Measurements from ENCODE around the gene RBM38. TPM values are rescaled to one million over a fixed set of nuclear protein-coding genes. Genes with fewer than 3 reads are reported as not detected.
"Not testable (repeated sequence)": the region's sequence is repeated elsewhere in the genome, so short reads cannot be mapped to it uniquely, and the experiment has no call there.

The RBM38 gene
- total RNA-seq, 1 experiment from 2014 or later = 39.9 TPM

DNA sequence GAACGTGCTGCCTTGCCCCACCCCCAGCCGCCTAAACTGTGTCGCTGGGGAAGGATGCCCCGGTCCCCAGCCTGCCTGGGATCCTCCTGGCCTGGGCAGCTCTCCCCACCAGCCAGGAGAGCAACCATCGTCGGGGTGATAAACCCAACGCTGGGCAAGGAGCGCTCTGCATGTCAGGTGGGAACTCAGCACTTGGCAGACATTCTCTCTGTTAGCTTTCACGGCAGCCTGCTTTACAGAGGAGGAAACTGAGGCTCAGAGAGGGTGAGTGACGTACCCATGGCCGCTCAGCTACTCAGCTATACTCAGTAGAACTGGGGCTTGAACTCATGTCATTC is 37.9 kb downstream of the RBM38 start:
- no peak overlapping the region for H3K27ac ChIP-seq (ENCODE audit: low read length)
- TF ChIP-seq, protein P1, sequence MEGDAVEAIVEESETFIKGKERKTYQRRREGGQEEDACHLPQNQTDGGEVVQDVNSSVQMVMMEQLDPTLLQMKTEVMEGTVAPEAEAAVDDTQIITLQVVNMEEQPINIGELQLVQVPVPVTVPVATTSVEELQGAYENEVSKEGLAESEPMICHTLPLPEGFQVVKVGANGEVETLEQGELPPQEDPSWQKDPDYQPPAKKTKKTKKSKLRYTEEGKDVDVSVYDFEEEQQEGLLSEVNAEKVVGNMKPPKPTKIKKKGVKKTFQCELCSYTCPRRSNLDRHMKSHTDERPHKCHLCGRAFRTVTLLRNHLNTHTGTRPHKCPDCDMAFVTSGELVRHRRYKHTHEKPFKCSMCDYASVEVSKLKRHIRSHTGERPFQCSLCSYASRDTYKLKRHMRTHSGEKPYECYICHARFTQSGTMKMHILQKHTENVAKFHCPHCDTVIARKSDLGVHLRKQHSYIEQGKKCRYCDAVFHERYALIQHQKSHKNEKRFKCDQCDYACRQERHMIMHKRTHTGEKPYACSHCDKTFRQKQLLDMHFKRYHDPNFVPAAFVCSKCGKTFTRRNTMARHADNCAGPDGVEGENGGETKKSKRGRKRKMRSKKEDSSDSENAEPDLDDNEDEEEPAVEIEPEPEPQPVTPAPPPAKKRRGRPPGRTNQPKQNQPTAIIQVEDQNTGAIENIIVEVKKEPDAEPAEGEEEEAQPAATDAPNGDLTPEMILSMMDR (IDR thresholded peaks at IDR 0.05) = no peak
- no peak for TF ChIP-seq TCF7L2 (IDR thresholded peaks at IDR 0.05; ENCODE audit: low read depth, low read length)
- no peak for TF ChIP-seq SIN3A (IDR thresholded peaks at IDR 0.05; ENCODE audit: borderline replicate concordance, insufficient read depth, low read depth, low read length)
- no peak for TF ChIP-seq POLR2AphosphoS5 (IDR thresholded peaks at IDR 0.05; ENCODE audit: low read depth, low read length)
- TF ChIP-seq, protein P2, sequence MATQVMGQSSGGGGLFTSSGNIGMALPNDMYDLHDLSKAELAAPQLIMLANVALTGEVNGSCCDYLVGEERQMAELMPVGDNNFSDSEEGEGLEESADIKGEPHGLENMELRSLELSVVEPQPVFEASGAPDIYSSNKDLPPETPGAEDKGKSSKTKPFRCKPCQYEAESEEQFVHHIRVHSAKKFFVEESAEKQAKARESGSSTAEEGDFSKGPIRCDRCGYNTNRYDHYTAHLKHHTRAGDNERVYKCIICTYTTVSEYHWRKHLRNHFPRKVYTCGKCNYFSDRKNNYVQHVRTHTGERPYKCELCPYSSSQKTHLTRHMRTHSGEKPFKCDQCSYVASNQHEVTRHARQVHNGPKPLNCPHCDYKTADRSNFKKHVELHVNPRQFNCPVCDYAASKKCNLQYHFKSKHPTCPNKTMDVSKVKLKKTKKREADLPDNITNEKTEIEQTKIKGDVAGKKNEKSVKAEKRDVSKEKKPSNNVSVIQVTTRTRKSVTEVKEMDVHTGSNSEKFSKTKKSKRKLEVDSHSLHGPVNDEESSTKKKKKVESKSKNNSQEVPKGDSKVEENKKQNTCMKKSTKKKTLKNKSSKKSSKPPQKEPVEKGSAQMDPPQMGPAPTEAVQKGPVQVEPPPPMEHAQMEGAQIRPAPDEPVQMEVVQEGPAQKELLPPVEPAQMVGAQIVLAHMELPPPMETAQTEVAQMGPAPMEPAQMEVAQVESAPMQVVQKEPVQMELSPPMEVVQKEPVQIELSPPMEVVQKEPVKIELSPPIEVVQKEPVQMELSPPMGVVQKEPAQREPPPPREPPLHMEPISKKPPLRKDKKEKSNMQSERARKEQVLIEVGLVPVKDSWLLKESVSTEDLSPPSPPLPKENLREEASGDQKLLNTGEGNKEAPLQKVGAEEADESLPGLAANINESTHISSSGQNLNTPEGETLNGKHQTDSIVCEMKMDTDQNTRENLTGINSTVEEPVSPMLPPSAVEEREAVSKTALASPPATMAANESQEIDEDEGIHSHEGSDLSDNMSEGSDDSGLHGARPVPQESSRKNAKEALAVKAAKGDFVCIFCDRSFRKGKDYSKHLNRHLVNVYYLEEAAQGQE (IDR thresholded peaks at IDR 0.05; ENCODE audit: insufficient read depth in 1 of 2, low read depth in 2 of 2, low read length in 1 of 2) = no peak
- no peaks in the 10 kb centered on the region for H3K9me3 ChIP-seq (ENCODE audit: control insufficient read depth, insufficient read depth, low read depth, low read length)
- no peaks in the 10 kb centered on the region for H3K27me3 ChIP-seq (ENCODE audit: control insufficient read depth, insufficient read depth, low read length)
- DNase-seq (ENCODE audit: low read depth, low spot score) (no peak), ATAC-seq (no peak)
- no TSS peak for BruUV-seq (replicated peaks)
- intact Hi-C loops (cut with micrococcal nuclease; ENCODE audit: unreplicated experiment) = no loop called here
- in situ Hi-C loops (cut with HindIII; ENCODE audit: low pct_unique_long_range_greater_than_20kb, low sequenced_read_pairs) = no loop called here
- no peak overlapping the region for H3K4me3 ChIP-seq (ENCODE audit: low read depth in 2 of 2, low read length in 2 of 2)
- no peaks in the 10 kb centered on the region for H3K4me1 ChIP-seq (ENCODE audit: control insufficient read depth, insufficient read depth, low read length)
- POLR2A ChIA-PET = interaction anchor here (0.6 kb wide), 1 partner anchor 70 kb away, joined by 12 read pairs; no protein-coding TSS in a partner anchor
- CTCF ChIA-PET = no interaction called here
- no peaks in the 10 kb centered on the region for H3K36me3 ChIP-seq (ENCODE audit: control insufficient read depth, insufficient read depth, low read length)

DNA sequence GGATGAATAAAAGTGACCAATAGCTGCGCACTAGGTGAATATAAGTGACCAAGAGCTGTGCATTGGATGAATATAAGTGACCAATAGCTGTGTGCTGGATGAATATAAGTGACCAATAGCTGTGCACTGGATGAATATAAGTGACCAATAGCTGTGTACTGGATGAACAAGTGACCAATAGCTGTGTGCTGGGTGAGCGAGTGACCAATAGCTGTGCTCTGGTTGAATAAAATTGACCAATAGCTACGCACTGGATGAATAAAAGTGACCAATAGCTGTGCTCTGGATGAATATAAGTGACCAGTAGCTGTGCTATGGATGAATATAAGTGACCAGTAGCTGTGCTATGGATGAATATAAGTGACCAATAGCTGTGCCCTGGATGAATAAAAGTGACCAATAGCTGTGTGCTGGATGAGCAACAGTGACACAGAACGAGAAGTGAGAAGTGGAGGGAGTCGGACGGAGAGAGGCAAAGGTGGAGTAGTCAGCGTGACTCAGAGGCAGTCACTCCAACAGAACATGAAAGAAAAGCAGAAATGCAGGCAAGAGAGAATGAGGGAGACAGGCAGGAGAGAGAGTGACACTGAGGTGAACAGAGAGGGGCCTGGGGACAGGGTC is 38.5 kb downstream of the RBM38 start:
- CTCF ChIA-PET = no interaction called here
- in situ Hi-C loops (cut with HindIII; ENCODE audit: low pct_unique_long_range_greater_than_20kb, low sequenced_read_pairs) = no loop called here

DNA sequence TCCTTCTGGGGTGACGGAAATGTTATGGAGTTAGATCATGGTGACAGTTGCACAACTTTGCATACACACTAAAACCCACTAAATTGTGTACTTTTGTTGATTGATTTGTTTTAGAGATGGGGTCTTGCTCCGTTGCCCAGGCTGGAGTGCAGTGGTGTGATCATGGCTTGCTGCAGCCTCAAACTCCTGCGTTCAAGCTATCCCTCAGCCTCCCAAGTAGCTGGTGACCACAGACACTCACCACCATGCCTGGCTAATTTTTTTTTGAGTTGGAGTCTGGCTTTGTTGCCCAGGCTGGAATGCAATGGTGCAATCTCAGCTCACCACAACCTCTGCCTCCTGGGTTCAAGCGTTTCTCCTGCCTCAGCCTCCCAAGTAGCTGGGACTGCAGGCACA is 39.0 kb downstream of the RBM38 start:
- in situ Hi-C loops (cut with HindIII; ENCODE audit: low pct_unique_long_range_greater_than_20kb, low sequenced_read_pairs); intact Hi-C loops (cut with micrococcal nuclease; ENCODE audit: unreplicated experiment): not testable (repeated sequence)

More for the DNA sequence above, 38.5 kb downstream of the RBM38 start:
- POLR2A ChIA-PET = interaction anchor here (0.6 kb wide), 1 partner anchor 69 kb away, joined by 12 read pairs; no protein-coding TSS in a partner anchor
- intact Hi-C loops (cut with micrococcal nuclease; ENCODE audit: unreplicated experiment) = no loop called here
- TF ChIP-seq SIN3A (IDR thresholded peaks at IDR 0.05; ENCODE audit: borderline replicate concordance, insufficient read depth, low read depth, low read length) (no peak), TCF7L2 (IDR thresholded peaks at IDR 0.05; ENCODE audit: low read depth, low read length) (no peak), POLR2AphosphoS5 (IDR thresholded peaks at IDR 0.05; ENCODE audit: low read depth, low read length) (no peak)
- TF ChIP-seq, protein P1 (IDR thresholded peaks at IDR 0.05) = no peak
- TF ChIP-seq, protein P2 (IDR thresholded peaks at IDR 0.05; ENCODE audit: insufficient read depth in 1 of 2, low read depth in 2 of 2, low read length in 1 of 2) = no peak
- Histone ChIP-seq H3K36me3 (ENCODE audit: control insufficient read depth, insufficient read depth, low read length) (no peaks in the 10 kb centered on the region), H3K27me3 (ENCODE audit: control insufficient read depth, insufficient read depth, low read length) (no peaks in the 10 kb centered on the region), H3K9me3 (ENCODE audit: control insufficient read depth, insufficient read depth, low read depth, low read length) (no peaks in the 10 kb centered on the region), H3K4me3 (ENCODE audit: low read depth in 2 of 2, low read length in 2 of 2) (no peak overlapping the region), H3K4me1 (ENCODE audit: control insufficient read depth, insufficient read depth, low read length) (no peaks in the 10 kb centered on the region), H3K27ac (ENCODE audit: low read length) (no peak overlapping the region)
- BruUV-seq (replicated peaks) = no TSS peak
- DNase-seq (ENCODE audit: low read depth, low spot score) (no peak), ATAC-seq (no peak)

More for the DNA sequence above, 39.0 kb downstream of the RBM38 start:
- POLR2A ChIA-PET; CTCF ChIA-PET; BruUV-seq (replicated peaks); H3K36me3 ChIP-seq (ENCODE audit: control insufficient read depth, insufficient read depth, low read length); DNase-seq (ENCODE audit: low read depth, low spot score); H3K4me1 ChIP-seq (ENCODE audit: control insufficient read depth, insufficient read depth, low read length); ATAC-seq; H3K4me3 ChIP-seq (ENCODE audit: low read depth in 2 of 2, low read length in 2 of 2); H3K9me3 ChIP-seq (ENCODE audit: control insufficient read depth, insufficient read depth, low read depth, low read length); H3K27me3 ChIP-seq (ENCODE audit: control insufficient read depth, insufficient read depth, low read length); H3K27ac ChIP-seq (ENCODE audit: low read length): not testable (repeated sequence)

Measured in Panc1 (cell line).